NCI-H1092 treated with DMSO at 0.1 percent for 48 hours (cell line): ENCODE measurements around the gene RPL28.

Experiments used
- DNase-seq: peaks from one replicate; lab custom pipeline; 2025; lab: John Stamatoyannopoulos, UW

Gene RPL28

DNA sequence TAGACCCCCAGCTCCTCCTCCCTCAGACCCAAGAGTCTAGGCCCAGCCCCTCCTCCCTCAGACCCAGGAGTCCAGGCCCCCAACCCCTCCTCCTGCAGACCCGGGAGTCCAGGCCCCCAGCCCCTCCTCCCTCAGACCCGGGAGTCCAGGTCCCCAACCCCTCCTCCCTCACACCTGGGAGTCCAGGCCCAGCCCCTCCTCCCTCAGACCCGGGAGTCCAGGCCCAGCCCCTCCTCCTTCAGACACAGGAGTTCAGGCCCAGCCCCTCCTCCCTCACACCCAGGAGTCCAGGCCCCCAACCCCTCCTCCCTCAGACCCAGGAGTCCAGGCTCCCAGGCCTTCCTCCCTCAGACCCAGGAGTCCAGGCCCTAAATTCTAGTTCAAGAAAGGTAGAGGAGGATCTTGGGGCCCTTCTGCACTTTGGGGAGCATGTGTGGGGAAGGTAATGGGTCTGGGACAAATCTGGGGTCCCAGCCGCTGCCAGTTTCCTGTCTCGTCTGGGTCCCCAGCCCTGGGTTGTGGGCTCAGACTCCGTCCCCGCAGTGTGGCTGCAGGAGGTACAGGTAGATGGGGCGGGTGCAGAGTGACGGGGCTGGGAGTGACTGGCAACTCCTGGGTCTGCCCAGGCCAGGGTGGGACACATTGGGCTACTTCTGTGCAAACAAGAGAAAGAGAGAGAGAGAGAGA, 12.3 kb upstream of the RPL28 start:
- DNase-seq: no peak

DNA sequence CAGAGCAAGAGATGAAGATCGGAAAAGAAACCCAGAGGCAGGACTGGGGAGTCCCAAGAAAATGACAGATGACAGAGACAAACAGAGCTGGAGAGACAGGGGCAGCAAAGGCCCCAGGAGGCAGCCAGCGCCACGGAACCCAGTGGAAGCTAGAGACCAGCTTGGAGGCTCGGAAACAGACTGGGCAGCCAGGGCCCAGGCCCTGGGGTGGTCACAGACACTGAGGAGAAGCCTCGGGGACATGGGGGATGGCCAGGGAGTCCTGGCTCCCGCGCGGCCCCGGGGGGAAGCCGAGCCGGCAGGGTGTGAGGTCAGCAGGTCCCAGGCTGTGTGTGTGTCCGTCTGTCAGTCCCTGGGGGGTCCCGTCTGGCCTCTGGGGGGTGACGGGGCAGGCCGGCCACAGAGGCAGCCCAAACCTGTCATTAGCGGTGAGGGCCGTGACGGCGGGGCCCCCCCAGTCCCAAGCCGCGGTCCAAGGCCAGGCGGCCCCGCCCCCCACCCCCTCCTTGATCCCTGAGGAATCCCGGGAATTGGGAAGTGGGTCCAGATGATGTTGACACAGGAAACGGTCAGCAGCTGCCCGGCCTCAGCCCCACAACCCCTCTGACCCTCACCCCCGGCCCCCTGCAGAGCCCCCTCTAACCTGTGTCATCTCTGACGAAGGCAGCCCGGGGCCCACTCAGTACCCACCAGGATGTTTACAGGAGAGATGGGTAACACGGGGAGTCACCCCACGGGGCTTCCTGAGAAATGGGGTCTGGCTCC, 11.6 kb upstream of the RPL28 start:
- DNase-seq: no peak

DNA sequence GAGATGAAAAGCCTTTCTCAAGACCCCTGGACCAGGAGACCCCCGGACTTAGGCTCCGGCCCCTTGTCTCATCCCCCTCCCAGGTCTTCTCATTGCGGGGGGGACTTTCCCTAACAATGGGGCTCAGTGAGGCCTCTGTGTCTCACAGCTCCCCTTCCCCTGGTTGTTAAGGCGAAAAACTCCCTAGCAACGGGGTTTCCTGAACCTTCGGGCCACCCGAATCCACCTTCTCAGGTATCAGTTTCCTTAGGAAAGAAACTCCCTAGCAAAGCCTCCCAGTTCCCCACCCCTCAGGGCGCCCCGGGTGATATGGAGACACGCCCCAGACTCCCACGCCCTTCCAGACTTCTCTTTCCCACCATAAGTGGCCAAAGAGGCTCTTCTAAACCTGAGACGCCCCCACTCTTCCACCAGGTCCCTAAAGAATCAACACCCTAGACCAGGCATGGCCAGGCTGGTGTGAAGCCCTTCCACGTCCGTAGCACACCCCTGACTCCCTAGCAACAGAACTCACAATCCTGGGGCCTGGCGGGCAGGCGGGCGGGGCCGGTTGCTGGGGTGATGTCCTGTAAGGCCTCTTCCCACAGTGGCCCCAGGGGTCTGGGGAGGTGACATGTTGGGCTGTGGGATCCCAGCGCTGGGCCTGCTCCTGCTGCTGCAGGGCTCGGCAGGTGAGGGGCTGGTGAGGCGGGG, 9.3 kb upstream of the RPL28 start, which contains the start of gene TMEM190:
TMEM190 (plus strand) TSS at position 586 of the 693 bp plus-strand sequence; CDS start at position 614, 28 bp downstream.
- no peak for DNase-seq

DNA sequence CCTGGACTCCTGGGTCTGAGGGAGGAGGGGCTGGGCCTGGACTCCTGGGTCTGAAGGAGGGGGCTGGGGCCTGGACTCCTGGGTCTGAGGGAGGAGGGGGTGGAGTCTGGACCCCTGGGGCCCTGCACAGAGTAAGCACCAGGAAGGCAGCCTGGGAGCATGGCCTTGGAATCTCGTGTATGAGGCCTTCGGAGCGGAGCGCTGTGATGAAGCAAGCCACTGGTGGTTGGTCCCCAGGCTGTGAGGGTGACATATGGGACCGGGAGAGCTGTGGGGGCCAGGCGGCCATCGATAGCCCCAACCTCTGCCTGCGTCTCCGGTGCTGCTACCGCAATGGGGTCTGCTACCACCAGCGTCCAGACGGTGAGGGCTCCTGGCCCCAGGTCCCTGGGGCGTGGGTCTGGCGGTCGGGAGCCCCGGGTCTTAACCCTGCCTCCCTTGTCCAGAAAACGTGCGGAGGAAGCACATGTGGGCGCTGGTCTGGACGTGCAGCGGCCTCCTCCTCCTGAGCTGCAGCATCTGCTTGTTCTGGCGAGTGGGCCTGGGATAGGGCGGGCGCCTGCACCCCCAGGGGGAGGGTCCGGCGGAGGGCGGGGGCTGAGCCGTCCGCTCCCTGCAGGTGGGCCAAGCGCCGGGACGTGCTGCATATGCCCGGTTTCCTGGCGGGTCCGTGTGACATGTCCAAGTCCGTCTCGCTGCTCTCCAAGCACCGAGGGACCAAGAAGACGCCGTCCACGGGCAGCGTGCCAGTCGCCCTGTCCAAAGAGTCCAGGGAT, 8.2 kb upstream of the RPL28 start:
- DNase-seq: no peak

DNA sequence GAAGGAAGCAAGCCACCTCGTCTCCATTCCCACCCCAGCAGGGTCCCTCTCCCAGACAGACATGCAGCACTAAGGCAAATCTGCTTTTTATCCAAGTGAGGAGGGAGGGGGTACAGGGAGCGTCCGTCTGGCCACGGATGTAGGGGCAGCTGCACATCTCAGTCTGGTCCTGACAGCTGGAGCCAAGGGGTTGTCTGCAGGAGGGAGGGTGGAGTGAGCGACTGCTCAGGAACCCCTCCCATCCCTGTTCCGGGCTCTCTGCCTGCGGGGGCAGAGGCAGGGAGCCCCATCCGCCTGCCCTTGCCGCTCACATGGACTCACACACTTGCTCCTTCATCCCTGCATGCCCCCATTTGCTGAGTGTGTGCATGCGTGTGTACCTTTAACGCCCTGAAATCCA, 6.6 kb upstream of the RPL28 start:
- no peak for DNase-seq

DNA sequence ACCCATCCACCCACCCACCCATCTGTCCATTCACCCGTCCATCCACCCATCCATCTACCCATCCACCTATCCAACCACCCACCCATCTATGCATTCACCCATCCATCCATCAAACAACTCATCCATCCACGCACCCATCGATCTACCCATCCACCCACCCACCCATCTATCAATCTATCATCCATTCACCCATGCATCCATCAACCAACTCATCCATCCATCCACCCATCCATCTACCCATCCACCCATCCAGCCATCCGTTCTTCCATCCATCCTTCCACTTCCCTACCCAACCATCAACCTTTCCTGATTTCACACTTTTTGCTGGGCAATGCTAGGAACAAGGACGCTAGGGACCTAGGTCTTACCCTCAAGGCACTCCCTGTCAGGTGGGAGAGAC, 3.7 kb upstream of the RPL28 start:
- no peak for DNase-seq

DNA sequence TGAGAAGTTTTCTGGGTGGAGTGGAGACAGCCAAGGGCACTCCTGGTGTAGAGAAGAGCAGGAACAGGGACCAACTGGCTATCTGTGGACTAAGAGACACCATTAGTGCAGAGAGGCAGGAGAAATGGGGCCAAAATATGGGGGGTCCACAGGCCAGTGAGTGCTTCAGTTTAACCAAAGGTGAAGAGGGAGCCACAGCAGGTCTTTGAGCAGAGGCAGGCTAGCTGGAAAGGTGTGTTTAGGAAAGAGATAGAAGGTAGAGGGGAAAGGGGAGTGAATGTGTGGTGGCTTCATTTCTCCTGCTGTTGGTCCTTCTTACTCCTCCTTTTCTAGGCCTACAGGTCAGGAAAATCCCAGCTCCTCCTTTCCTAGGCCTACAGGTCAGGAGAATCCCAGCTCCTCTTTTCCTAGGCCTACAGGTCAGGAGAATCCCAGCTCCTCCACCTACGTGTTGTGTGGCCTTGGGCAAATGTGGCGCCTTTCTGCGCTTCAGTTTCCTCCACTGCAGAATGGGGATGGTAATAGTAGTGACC, 3.1 kb upstream of the RPL28 start:
- no peak for DNase-seq

DNA sequence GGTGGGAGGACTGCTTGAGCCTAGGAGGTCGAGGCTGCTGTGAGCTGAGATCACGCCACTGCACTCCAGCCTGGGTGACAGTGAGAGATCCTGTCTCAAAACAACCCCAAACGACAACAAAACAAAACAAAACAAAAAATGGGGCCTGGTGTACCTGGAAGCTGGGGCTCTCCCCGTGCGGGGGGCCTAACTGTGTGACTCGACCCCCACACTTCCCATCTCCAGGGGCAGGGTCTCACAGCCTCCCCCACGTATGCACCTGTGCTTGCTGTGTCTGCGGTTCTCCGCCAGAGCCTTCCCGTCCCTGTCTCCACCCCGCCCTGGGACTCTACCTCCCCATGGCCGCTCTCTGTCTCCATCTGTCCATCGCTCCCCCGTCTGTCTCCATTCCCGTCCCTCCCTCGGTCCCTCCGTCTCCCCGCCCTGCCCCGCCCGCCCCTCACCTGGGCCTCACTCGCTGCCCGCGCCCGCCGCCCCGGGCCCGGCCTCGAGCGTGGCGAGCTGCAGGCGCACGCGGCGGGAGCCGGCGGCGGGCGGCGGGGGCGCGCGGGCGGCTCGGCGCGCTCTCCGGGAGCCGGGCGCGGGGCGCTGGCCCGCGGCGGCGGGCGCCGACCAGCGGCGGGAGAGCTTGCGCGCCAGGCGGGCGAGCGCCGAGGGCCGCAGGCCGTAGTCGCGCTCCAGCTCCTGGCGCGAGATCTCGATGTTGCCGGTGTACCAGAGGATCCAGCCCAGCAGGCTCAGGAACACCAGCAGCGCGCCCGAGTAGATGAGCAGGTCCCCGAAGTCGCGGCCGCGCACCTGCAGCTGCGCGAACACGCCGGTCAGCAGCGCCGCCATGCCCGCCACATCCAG, 2.2 kb upstream of the RPL28 start:
- peak; percentile 40 for DNase-seq

DNA sequence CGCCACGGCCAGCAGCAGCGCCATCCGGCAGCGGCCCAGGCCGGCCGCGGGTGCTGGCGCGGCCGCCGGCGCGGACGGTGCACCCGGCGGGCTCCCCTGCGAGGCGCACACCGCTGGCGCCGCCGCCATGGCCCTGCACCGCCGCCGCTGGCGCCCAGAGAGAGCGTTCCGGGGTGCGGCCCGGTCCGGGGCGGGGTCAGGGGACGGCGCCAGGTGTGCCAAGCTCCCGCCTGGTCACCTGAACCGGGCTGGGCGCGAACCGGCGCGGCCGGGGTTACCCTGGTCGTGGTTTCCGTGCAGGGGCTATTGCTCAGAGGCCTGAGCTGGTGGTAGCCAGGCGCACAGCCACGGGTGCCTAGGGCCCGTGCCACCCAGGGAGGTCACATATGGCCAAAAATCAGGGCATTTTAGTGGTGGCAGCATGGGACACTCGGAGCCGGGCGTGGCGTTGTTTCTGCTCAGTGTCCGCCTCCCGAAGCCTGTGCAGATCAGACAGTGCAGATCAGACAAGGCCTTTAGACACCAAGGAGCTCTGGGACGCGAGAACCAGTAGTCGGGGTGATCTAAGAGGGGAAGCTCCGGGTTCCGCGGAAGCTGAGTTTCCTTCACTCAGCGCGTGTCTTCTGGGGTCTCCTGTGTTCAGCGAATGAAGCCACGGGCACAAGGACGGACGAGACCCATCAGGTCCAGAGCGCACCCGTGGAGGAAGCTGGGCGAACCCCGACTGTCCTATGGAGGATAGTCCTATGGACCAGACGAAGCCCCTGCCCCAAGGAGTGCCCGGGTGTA, 1.4 kb upstream of the RPL28 start, which contains the start of gene TMEM238:
TMEM238 (minus strand) TSS at position 162 of the 789 bp plus-strand sequence; CDS start at position 129, 33 bp downstream.
- peak; percentile 59 for DNase-seq

DNA sequence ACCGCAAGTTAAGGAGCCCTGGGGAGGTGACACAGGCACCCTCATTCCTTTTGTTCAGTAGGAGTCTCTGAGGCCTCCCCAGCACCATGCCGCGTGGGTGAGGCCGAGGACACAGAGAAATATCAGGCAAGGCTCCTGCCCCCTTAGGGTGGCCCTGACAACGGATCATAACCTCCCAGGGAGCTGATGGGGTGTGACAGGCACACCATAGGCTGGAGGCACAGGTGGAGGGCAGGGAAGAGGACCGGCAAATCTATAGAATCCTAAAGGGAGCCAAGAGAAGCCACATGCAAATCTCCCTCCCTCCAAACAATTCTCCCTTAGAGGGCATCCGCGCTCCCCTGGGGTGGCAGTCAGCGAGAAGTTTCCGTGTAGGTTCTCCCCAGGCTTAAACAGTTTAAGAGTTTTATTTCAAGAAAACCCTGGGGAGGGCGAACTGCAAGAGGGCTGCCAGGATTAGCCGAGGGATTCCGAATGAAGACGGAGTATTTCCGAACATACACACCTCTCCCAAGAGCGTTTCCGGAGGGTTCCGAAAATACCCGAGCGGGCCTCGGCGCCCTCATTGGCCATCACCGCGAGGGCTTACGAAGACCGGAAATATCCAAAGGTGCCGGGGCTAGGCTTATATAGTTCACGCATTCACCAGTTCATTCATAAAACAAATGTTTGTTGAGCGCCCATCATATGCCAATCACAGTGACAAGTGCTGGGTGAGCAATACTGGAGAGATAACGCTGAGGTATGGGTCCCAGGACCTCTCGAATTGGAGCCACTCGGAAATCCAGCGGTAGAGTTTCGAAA, 610 bp upstream of the RPL28 start:
- DNase-seq: peak; percentile 94

DNA sequence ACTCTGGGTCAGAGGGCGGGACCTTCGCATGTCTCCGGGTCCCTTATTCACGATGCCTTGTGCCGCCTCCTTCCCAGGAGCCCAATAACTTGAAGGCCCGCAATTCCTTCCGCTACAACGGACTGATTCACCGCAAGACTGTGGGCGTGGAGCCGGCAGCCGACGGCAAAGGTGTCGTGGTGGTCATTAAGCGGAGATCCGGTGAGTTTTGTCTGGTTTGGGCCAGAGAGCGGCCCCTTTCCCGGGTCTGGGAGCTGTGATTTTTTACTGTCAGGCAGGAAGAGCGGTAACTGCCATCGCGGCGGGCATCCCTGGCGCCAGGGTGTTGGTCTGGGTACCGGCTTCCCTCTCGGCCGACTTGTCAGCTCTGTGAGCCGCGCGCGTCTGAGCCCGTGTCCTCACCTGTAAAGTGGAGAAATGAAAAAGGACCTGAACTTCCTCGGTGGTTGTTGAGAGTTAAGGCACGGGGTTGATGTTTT, 800 bp downstream of the RPL28 start:
- DNase-seq: no peak

DNA sequence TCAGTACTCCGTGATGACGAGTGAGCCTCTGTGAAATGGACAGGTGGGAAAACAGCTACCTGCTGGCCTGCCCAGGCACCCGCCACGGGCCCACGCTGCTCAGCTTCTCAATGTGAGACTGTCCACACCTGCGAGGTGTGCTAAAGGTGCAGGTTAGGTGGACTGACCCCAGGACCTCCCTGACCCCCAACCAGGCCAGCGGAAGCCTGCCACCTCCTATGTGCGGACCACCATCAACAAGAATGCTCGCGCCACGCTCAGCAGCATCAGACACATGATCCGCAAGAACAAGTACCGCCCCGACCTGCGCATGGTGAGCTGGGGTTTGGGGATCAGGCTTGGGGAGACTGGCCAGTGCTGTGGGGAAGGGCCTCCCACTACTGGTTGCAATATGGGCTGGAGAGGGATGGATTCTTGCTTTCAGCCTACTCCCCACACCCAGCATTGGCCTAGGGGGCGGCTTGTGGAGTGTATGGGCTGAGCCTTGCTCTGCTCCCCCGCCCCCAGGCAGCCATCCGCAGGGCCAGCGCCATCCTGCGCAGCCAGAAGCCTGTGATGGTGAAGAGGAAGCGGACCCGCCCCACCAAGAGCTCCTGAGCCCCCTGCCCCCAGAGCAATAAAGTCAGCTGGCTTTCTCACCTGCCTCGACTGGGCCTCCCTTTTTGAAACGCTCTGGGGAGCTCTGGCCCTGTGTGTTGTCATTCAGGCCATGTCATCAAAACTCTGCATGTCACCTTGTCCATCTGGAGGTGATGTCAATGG, 2.2 kb downstream of the RPL28 start:
- no peak for DNase-seq

DNA sequence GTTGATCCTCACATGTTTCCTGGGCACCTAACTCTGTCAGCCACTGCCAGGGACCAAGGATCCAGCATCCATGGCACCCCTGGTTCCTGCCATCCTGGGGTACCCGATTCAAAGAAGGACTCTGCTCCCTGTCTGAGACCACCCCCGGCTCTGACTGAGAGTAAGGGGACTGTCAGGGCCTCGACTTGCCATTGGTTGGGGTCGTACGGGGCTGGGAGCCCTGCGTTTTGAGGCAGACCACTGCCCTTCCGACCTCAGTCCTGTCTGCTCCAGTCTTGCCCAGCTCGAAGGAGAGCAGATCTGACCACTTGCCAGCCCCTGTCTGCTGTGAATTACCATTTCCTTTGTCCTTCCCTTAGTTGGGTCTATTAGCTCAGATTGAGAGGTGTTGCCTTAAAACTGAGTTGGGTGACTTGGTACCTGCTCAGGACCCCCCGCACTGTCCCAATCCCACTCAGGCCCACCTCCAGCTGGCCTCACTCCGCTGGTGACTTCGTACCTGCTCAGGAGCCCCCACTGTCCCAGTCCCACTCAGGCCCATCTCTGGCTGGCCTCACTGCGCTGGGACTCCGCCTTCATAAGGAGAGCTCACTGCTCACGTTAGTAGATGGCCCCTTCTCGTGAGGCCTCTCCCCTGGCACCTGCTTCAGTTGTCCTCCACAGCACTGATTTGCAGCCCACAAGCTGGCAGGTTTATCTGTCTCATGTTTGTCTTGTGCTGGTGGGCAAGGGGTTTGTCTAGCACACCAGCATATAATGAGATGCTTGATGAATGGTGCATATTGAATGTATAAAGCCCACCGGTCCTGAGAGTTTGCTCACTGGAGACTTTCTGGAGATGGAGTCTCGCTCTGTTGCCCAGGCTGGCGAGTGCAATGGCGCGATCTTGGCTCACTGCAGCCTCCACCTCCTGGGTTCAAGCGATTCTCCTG, 3.9 kb downstream of the RPL28 start:
- no peak for DNase-seq

DNA sequence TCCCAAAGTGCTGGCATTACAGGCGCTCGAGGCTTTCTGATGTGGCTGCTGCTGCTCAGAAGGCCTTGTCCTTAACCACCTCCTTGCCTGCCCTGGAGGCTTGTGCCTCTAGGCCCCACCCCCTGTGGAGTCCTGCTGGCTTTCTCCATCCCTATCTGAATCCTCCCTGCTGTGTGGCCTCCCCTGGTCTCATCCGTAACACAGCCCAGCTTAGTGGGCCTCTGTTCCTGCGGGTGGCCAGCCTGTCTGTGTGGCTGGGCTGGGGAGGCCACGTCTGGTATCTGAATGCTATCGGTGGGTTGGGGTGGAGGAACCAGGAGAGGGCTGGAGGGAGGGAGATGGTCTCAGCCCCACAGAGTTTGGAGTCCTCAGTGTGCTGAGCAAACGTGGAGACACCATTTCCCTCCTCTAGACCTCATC, 4.7 kb downstream of the RPL28 start:
- no peak for DNase-seq

DNA sequence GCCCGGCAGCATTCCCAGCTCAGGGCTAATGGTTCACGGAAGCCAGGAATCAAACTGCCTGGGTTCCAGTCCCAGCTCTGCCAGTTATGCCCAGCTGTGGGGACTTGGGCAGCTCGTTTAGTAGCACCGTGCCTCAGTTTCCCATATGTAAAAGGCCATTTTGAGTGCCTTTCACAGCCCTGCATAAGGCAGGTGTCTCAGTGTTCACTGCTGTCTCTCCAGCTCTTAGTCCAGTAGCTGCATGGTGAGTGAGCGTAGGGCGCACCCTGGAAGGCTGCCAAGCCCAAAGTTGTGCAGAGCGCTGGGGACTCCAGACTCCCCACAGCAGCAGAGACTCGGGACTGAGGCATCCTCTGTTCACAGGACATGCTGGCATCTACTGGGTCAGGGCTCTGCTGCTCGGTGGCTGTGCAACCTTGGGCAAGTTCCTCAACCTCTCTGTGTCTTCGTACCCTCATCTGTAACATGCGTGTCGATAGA, 5.5 kb downstream of the RPL28 start:
- DNase-seq: no peak

DNA sequence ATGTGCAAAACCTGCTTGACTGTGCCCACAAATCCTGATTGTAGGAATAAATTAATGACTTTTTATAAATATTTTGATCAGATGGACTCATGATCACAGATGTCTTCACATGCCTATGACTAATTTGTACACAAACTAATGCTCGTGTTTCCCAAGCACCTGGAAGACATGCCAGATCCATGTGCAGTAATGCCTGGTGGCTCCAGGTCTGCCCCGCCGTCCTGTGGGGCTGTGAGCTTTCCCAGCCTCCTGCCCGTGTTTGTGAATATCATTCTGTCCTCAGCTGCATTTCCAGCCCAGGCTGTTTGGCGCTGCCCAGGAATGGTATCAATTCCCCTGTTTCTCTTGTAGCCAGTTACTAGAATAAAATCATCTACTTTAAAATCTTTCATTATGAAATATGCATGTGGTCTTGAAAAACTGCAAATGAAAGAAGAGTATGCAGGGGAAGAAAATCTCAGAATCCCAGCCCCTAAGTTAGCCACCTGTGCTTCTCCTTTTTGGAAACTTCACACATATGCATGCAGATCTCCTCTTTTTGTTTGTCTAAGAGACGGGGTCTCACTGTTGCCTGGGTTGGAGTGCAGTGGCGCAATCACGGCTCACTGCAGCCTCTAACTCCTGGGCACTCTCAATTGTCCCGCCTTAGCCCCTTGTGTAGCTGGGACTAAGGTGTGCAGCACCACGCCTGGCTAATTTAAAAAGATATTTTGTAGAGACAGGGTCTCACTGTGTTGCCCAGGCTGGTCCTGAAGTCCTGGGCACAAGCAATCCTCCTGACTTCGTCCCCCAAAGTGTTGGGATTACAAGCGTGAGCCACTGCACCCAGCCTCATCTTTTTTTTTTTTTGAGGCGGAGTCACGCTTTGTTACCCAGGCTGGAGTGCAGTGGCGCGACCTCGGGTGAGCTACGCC, 6.2 kb downstream of the RPL28 start:
- no peak for DNase-seq
